ENCODE measurements around the gene LSG1.
"Not testable (repeated sequence)": the region's sequence is repeated elsewhere in the genome, so short reads cannot be mapped to it uniquely, and the experiment has no call there.

The LSG1 gene

GRCh38 chr3:194632226-194632808 lies 39.7 kb downstream of the LSG1 start:
- Histone ChIP-seq H3K27ac (no peak overlapping the region), H3K27me3 (peaks cover 3% of the 10 kb centered on the region), H3K4me3 (ENCODE audit: low read depth in 1 of 2, low read length in 1 of 2) (peak overlapping the region; percentile 51 to 66), H3K36me3 (peaks cover 3% of the 10 kb centered on the region), H3K4me1 (ENCODE audit: control insufficient read depth in 1 of 2, insufficient read depth in 1 of 2, low read depth in 1 of 2, low read length in 1 of 2) (peaks cover 13% of the 10 kb centered on the region in 2 experiments), H3K9me3 (no peaks in the 10 kb centered on the region)
- TF ChIP-seq CTCF (IDR thresholded peaks at IDR 0.05) = no peak

GRCh38 chr3:194631696-194632095 lies 40.3 kb downstream of the LSG1 start:
- peaks cover 8% of the 10 kb centered on the region for H3K36me3 ChIP-seq
- H3K27ac ChIP-seq = no peak overlapping the region
- no peak overlapping the region for H3K4me3 ChIP-seq (ENCODE audit: low read depth in 1 of 2, low read length in 1 of 2)
- TF ChIP-seq CTCF (IDR thresholded peaks at IDR 0.05) = no peak
- H3K4me1 ChIP-seq (ENCODE audit: control insufficient read depth in 1 of 2, insufficient read depth in 1 of 2, low read depth in 1 of 2, low read length in 1 of 2) = peaks cover 13% of the 10 kb centered on the region in 2 experiments
- peaks cover 3% of the 10 kb centered on the region for H3K27me3 ChIP-seq
- no peaks in the 10 kb centered on the region for H3K9me3 ChIP-seq

- peaks cover 14% of the 10 kb centered on the region for H3K36me3 ChIP-seq
- H3K4me1 ChIP-seq (ENCODE audit: control insufficient read depth in 1 of 2, insufficient read depth in 1 of 2, low read depth in 1 of 2, low read length in 1 of 2) = peaks cover 13% of the 10 kb centered on the region in 2 experiments
- H3K27me3 ChIP-seq = not testable (repeated sequence)
Measured at GRCh38 chr3:194630681-194631080, 41.3 kb downstream of the LSG1 start.

GRCh38 chr3:194624956-194625355 lies 47.0 kb downstream of the LSG1 start:
- no peak for TF ChIP-seq CTCF (IDR thresholded peaks at IDR 0.05)
- no peaks in the 10 kb centered on the region for H3K9me3 ChIP-seq
- H3K4me1 ChIP-seq (ENCODE audit: control insufficient read depth in 1 of 2, insufficient read depth in 1 of 2, low read depth in 1 of 2, low read length in 1 of 2) = peaks cover 4% of the 10 kb centered on the region in 2 experiments
- no peaks in the 10 kb centered on the region for H3K27me3 ChIP-seq
- peaks cover 25% of the 10 kb centered on the region for H3K36me3 ChIP-seq
- H3K27ac ChIP-seq = no peak overlapping the region
- no peak overlapping the region for H3K4me3 ChIP-seq (ENCODE audit: low read depth in 1 of 2, low read length in 1 of 2)

More at GRCh38 chr3:194630681-194631080, 41.3 kb downstream of the LSG1 start:
- not testable (repeated sequence) for H3K9me3 ChIP-seq; H3K27ac ChIP-seq; H3K4me3 ChIP-seq (ENCODE audit: low read depth in 1 of 2, low read length in 1 of 2)

GRCh38 chr3:194623449-194624290 lies 48.3 kb downstream of the LSG1 start:
- Histone ChIP-seq H3K4me3 (ENCODE audit: low read depth in 1 of 2, low read length in 1 of 2) (no peak overlapping the region), H3K27ac (no peak overlapping the region), H3K36me3 (peaks cover 25% of the 10 kb centered on the region), H3K4me1 (ENCODE audit: control insufficient read depth in 1 of 2, insufficient read depth in 1 of 2, low read depth in 1 of 2, low read length in 1 of 2) (peaks cover 4% of the 10 kb centered on the region in 2 experiments), H3K9me3 (no peaks in the 10 kb centered on the region), H3K27me3 (no peaks in the 10 kb centered on the region)
- TF ChIP-seq CTCF (IDR thresholded peaks at IDR 0.05) = no peak

Measured in neutrophil (primary cell).